AG04450 (cell line): ENCODE measurements around the gene SLC37A1. TPM values are rescaled to one million over a fixed set of nuclear protein-coding genes. Genes with fewer than 3 reads are reported as not detected.

Experiments
- CTCF ChIA-PET: fragments of 300-600, 350-600 bp; formaldehyde crosslinking; extraction: SDS; loops from one replicate; lab custom pipeline; 2022; ENCODE audit warnings: antibody characterized with exemption, inconsistent platforms; lab: Charles Lee
- POLR2A ChIA-PET: fragments of 350-600 bp; formaldehyde crosslinking; extraction: SDS; loops from one replicate; lab custom pipeline; 2021; ENCODE audit warnings: antibody characterized with exemption, inconsistent platforms; lab: Yijun Ruan, JAX
- DNase-seq: peaks from one replicate; pipeline ENCODE4 v3.0.0-alpha.2; 2011; ENCODE audit warnings: low read depth, low spot score
- H3K27ac ChIP-seq: one replicate; pipeline ENCODE4 v1.5.1; 2012; ENCODE audit warnings: low read depth, low read length, control low read depth
- H3K27me3 ChIP-seq: one replicate; pipeline ENCODE4 v1.6.0; 2012; ENCODE audit warnings: low read length; ENCODE audit not compliant: control insufficient read depth, insufficient read depth
- H3K4me3 ChIP-seq: 2 replicates; pipeline ENCODE4 v1.5.1; 2011; ENCODE audit warnings: mild to moderate bottlenecking, low read depth, low read length, control low read depth
- H3K9me3 ChIP-seq: 2 replicates; pipeline ENCODE4 v1.5.1; 2012; ENCODE audit warnings: low read length; ENCODE audit not compliant: control insufficient read depth, insufficient read depth
- polyA plus RNA-seq: library from polyadenylated mRNA; depleted of rRNA; stranded (reverse); fragments of >200 nt; gene quantifications from 2 replicates; pipeline ENCODE4 v1.2.3, GENCODE V29; 2011
- TF ChIP-seq, protein P1 (sequence below): IDR thresholded peaks from 2 replicates; pipeline ENCODE4 v1.5.1; 2011; ENCODE audit warnings: low read depth, low read length, control low read depth, inconsistent platforms

The SLC37A1 gene
- polyA plus RNA-seq, 1 experiment: 0.05 TPM

DNA sequence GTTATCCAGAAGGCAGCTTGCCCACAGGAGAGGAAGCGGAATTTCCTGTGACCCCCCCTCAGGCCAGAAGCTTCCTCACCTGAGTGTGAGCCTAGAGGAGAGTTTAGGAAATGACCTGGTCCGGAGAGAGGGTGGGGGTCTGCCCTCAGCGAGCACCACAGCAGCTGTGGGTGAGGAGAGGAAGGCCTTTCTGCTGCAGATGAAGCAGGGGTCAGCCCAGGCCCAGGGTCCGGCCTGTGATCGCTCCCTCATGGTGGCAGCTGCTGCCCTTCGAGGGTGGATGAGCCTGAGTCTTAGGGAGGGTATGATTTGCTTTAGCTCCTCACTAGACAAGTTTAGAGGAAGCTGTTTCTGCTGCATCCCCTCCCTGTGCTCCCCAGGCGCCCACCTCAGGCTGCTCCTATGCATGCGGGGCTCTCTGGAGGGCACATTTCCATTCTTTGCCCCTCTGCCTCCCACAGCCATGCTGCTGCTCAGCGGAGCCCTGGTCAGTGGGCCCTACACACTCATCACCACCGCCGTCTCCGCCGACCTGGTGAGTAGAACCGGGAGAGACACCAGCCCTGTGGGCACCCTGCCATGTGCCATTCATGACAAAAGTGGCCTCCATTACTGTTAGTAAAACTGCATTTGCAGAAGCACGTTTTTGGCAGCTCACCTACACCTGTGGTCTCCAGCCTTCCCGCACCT, 53.0 kb downstream of the SLC37A1 start:
- DNase-seq: no peak
- Histone ChIP-seq H3K27ac (no peak overlapping the region), H3K4me3 (no peak overlapping the region), H3K27me3 (no peaks in the 10 kb centered on the region), H3K9me3 (peaks cover 2% of the 10 kb centered on the region; the same call in 1 of the 2 replicates)
- TF ChIP-seq, protein P1, sequence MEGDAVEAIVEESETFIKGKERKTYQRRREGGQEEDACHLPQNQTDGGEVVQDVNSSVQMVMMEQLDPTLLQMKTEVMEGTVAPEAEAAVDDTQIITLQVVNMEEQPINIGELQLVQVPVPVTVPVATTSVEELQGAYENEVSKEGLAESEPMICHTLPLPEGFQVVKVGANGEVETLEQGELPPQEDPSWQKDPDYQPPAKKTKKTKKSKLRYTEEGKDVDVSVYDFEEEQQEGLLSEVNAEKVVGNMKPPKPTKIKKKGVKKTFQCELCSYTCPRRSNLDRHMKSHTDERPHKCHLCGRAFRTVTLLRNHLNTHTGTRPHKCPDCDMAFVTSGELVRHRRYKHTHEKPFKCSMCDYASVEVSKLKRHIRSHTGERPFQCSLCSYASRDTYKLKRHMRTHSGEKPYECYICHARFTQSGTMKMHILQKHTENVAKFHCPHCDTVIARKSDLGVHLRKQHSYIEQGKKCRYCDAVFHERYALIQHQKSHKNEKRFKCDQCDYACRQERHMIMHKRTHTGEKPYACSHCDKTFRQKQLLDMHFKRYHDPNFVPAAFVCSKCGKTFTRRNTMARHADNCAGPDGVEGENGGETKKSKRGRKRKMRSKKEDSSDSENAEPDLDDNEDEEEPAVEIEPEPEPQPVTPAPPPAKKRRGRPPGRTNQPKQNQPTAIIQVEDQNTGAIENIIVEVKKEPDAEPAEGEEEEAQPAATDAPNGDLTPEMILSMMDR: no peak
- ChIA-PET POLR2A (no interaction called here), CTCF (no interaction called here)

DNA sequence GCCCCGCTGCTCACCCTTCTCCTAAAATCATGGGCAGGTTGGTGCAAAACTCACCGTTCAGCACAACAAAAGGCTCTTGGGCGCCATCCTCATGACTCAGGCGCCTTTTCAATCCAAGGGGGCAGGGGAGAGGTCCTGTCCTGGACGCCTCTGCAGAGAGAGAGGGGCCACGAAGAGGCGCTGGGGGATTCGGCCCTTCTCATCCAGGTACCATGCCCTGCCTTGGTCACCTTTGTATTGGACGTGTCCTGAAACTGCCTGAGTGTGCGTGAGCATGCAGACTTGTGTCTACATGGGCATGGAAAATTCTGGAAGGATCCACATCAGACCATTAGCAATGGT, 53.5 kb downstream of the SLC37A1 start:
- Histone ChIP-seq H3K9me3 (peaks cover 2% of the 10 kb centered on the region; the same call in 1 of the 2 replicates), H3K27ac (no peak overlapping the region), H3K27me3 (no peaks in the 10 kb centered on the region), H3K4me3 (no peak overlapping the region)
- POLR2A ChIA-PET: no interaction called here
- CTCF ChIA-PET: no interaction called here
- TF ChIP-seq, protein P1: no peak
- DNase-seq: no peak

DNA sequence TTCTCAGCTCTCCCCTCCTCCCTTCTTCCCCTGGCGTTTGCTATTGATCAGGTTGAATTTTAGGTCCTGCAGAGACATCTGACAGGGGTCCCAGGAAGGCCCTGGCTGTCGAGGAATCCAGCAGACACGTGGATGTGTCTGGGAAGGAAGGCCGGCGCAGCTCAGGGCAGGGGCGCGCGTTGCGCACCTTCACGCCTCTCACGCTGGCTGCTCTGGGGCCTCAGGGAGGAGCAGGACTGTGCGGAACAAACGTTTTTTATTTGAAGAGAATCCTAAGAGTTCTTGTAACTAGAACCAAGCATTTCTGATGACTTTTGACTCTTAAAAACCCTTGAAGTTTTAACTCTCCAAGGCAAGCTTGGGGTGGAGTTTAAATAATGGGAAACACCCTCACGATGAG, 54.2 kb downstream of the SLC37A1 start:
- no peak for DNase-seq
- Histone ChIP-seq H3K9me3 (peaks cover 2% of the 10 kb centered on the region; the same call in 1 of the 2 replicates), H3K27me3 (peaks cover 1% of the 10 kb centered on the region), H3K4me3 (no peak overlapping the region), H3K27ac (no peak overlapping the region)
- TF ChIP-seq, protein P1: no peak
- POLR2A ChIA-PET: no interaction called here
- CTCF ChIA-PET: no interaction called here

DNA sequence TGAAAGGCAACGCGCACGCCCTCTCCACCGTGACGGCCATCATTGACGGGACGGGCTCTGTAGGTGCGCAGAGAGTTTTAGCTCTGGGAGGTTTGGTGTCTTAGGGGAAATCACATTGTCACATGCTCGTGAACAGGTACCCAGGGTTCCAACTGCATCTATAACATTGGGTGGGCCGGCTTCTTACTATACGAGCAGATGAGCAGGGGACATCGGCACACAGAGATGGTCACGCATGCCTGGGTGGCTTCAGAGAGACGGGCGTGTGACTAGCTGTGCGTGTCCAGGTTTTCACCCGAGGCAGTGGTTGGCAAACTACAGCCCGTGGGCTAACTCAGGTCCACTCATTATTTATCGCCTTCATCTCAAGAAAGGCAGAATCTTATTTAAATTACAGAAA, 54.7 kb downstream of the SLC37A1 start:
- Histone ChIP-seq H3K4me3 (no peak overlapping the region), H3K27me3 (peaks cover 5% of the 10 kb centered on the region), H3K27ac (no peak overlapping the region), H3K9me3 (peaks cover 2% of the 10 kb centered on the region; the same call in 1 of the 2 replicates)
- POLR2A ChIA-PET: no interaction called here
- TF ChIP-seq, protein P1: no peak
- no peak for DNase-seq
- CTCF ChIA-PET: no interaction called here

DNA sequence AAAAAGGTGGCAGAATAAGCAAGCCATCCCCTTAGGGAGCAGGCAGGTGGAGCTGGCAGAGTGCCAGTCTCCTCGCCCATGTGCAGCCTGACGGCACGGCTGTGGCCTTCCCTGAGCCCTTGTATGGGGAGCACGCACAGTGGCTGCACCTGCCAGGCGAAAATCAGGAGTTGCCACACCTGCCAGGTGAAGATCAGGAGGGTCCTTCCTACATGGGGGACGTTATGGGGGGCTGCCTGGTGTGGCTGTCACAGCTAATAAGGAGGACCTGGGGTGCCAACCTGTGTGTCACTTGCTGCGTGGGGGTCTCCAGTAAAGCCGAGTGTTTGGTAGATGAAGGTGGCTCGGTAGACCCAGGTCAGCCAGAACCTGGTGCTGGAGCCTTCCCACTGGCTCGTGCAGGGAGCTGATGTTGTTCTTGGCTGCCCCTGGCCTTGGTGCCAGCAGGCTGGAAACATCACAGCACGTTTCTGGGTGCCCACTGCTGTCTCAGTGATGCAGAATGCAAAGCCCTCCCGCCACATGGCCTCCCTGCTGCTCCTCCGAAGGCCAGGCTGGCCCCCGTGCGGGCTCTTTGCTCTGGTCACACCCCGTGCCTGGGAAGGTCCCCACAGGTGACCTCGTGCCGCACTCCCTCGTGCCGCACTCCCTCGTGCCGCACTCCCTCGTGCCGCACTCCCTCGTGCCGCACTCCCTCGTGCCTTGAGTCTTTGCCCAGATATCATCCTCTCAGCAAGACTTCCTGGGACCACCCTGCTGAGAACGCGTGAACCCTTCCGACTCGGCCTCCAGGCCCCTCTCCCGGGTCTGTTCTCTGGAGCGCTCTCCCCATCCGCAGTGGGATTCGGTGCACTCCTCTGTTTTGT, 55.4 kb downstream of the SLC37A1 start:
- ChIA-PET CTCF (no interaction called here), POLR2A (no interaction called here)
- no peak for DNase-seq
- Histone ChIP-seq H3K27ac (no peak overlapping the region), H3K4me3 (no peak overlapping the region), H3K27me3 (peaks cover 5% of the 10 kb centered on the region), H3K9me3 (peaks cover 2% of the 10 kb centered on the region; the same call in 1 of the 2 replicates)
- TF ChIP-seq, protein P1: no peak
